Astrocyte of the spinal cord (primary cell): Measurements from ENCODE around the gene RPTOR.

ENCODE experiments used
- DNase-seq: peaks from one replicate; pipeline ENCODE4 v3.0.0; 2011; ENCODE audit warnings: low read depth, low spot score
- H3K4me3 ChIP-seq: 2 replicates; pipeline ENCODE4 v1.5.1; 2011; ENCODE audit warnings: low read depth, mild to moderate bottlenecking, low read length, moderate library complexity
- in situ Hi-C: cut with HindIII; loops from 2 replicates; pipeline ENCODE4 v1.10.0; 2017; ENCODE audit warnings: low sequenced_read_pairs
- TF ChIP-seq, protein P1 (sequence below): IDR thresholded peaks from 2 replicates; pipeline ENCODE4 v1.5.1; 2012; ENCODE audit warnings: low read depth, mild to moderate bottlenecking, low read length, inconsistent platforms

RPTOR gene

DNA sequence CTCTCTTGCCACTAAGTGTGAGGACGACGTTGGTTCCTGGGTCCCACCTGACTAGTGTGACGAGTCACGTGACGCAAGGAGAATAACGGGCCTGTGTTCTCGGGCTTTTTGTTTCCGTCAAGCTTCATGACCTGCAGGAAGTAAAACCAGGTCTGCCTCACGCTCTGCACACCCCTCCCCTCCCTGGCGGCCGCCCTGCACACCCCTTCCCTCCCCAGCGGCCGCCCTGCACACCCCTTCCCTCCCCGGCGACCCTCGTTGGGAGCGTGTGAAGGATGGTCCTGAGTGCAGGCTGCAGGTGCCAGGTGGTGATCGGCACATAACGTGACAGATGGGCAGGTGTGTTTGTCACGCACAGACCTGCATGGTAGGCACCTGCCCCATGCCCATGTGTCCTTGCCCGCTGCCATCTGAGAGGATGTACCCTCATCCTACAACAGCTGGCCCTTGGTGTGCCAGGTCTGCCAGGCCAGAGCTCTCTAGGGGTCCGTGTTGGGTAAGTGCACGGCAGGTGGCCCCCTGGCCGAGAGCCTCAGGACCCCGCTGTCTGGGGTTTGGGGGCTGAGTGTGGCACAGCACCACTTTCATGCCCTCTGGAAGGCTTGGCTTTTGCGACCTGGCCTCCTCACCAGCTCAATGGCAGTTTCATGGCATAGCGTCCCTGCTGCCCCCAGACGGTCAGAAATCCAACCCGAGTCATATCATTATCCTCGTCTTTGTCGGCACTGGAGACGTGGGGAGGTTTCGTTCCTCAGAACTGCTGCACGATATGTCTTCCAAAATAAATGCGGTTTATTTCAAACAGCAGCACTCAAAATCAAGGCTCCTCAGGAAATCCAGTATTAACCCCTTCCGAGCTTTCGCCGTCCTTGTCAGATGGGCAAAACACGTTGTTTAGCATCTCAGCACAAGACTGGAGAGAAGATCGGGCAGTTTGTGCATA is 255.2 kb downstream of the RPTOR start:
- in situ Hi-C loops, result no loop called here
- TF ChIP-seq, protein P1, sequence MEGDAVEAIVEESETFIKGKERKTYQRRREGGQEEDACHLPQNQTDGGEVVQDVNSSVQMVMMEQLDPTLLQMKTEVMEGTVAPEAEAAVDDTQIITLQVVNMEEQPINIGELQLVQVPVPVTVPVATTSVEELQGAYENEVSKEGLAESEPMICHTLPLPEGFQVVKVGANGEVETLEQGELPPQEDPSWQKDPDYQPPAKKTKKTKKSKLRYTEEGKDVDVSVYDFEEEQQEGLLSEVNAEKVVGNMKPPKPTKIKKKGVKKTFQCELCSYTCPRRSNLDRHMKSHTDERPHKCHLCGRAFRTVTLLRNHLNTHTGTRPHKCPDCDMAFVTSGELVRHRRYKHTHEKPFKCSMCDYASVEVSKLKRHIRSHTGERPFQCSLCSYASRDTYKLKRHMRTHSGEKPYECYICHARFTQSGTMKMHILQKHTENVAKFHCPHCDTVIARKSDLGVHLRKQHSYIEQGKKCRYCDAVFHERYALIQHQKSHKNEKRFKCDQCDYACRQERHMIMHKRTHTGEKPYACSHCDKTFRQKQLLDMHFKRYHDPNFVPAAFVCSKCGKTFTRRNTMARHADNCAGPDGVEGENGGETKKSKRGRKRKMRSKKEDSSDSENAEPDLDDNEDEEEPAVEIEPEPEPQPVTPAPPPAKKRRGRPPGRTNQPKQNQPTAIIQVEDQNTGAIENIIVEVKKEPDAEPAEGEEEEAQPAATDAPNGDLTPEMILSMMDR, result no peak
- H3K4me3 ChIP-seq, result no peak overlapping the region
- no peak for DNase-seq

DNA sequence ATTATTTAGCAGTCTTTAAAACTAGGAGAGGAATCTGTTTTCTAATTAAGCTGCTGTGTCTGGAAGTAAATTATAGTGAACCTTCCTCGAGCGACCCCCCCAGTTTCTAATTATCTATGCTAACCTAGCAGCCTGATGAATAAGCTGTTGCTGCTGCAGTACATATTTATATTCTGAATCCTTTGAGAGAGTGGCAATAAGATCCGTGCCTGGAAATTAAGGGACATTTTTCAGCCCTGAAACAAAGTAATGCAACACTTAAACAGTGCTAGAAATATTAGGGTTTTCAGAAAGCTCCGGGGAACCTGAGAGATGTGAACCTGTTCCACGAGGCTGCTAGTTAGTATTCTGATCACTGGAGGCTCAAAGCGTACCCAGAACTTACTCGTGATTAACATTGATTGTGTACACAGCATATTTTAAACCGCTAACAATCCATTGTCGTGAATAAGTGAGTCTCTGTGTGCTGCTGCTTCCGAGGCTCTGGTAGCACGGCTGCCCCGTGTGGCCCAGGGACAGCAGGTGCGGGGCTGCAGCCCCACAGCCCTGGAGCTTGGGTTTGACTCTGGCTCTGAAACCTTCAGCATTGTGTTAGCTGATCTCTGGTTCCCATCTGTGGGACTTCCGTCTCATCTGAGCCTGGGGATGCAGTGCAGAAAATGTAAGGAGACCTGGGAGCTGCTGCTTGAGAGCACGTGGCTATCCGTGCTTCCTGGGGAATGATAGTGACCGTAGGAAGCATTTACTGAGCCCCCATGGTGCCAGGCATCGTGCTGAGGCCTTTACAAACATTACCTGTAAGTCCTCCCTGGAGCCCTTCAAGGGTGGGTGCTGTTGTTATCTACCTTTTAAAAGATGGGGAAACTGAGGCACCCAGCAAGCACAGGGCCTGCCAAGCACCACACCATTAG is 256.1 kb downstream of the RPTOR start:
- H3K4me3 ChIP-seq, result no peak overlapping the region
- in situ Hi-C loops, result no loop called here
- TF ChIP-seq, protein P1, result no peak
- no peak for DNase-seq

DNA sequence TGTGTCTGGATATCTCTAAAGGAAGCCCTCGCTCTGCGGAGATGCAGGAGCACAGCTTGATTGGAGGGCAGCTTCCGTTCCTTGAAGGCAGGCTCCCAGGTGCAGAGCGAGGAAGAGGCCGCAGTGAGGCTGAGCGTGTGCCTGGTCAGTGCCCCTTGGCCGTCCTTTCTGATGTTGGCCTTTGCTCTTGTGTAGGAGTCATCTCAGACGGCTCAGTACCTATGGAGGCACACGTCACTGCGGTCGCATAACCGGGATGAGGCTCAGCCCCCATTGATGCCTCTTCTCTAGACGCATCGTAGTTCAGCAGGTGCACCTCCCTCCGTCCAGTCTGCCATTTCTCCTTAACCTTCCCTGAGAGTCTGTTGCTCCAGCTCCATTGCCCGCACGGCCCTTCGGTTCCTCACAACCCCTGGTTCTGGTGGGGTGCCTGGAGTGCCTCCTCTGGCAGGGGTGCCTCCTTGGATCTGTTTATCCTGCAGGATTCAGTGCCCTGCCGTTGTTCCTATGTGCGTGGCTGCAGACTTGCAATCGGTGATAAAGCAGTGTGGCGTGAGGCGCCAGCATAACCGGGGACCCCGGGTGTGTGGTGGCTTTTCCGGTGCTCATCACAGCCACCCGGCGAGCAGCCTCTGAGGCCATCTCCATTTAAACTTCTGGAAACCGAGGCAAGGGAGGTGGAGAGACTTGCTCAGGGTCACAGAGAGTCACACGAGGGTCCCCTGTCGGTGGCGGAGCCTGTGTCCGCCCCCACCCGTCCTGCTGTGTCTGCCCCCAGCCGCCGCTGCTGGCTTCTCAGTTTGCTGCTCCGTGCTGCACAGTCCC is 258.2 kb downstream of the RPTOR start:
- no peak overlapping the region for H3K4me3 ChIP-seq
- DNase-seq, result no peak
- TF ChIP-seq, protein P1, result no peak
- in situ Hi-C loops, result no loop called here

DNA sequence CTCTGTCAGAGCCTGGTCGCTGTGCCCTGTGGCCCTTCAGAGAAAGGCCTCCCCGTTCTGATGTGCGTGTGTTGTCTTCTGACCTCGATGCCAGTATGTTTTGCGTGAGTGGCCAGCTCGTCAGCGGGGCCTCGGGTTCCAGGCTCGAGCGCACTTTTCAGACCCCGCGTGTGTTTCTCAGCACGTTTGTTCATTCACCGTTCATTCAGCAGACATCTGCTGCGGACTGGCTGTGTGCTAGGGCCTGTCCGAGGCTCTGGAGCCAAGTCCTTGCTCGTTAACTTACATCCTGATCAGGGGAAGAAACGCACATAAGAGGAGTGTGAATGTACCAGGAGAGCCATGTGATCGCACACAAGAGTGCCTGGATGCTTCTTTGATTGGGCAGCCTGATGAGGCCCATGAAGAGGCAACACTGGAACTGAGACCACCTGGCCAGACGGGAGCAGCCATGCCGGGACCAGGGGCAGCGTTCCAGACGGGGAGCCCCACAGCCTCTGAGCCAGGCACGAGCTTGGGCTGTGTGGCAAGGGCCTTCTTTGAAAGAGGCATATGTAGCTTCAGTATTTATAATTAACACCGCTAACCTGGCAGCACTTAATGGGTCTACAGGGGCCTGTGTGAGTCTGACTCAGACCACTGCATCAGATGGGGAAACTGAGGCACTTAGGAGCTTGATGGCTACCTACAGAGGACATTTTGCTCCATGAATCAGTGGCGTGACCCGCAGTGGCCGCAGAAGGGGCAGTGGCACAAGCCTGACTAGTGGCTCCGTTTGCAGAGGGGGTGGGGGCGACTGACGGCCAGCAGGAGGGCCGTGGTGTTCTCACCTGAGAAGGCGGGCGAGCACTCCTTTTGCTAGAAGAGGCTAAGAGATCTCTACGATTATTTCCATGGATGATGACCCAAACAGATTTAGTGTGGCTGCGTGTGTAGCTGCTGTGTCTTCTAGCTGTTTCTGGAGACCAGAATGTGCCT is 259.1 kb downstream of the RPTOR start:
- in situ Hi-C loops, result no loop called here
- DNase-seq, result no peak
- TF ChIP-seq, protein P1, result no peak
- H3K4me3 ChIP-seq, result no peak overlapping the region

DNA sequence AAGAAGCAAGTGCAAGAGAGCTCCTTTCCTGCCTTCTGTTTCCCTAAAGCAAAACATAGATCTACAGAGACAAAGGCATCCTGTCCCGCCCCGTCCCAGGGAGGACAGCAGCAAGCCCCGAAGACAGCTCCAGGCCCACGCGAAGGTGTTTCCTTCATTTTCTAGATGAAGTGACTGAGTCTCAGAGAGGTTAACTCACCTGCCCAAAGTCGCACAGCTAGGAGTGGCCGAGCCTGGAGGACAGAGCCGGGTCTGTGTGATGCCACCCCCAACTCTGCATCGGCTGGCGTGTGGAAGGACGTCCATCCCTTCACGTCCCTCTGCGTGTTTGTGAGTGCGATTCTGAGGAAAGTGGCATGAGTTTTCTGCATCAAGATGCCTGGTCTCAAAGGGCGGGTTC is 259.8 kb downstream of the RPTOR start:
- in situ Hi-C loops, result no loop called here
- no peak for DNase-seq
- H3K4me3 ChIP-seq, result no peak overlapping the region
- TF ChIP-seq, protein P1, result no peak
